Thyroid gland (tissue), 4 donors: ENCODE measurements around the gene ALLC.

Experiments used
- POLR2A ChIP-seq, 2 donors: fragments of 450-650 bp; IDR thresholded peaks; one replicate each; pipeline ENCODE4 v1.6.1; 2017; ENCODE audit warnings: antibody characterized with exemption in 2 of 2, mild to moderate bottlenecking in 2 of 2, moderate library complexity in 1 of 2
- TF ChIP-seq, protein P1 (sequence below), 6 experiments: fragments of 200-600 bp in 3 of 6; fragments of 450-650 bp in 3 of 6; sonication (generic) in 3 of 6; IDR thresholded peaks; one replicate each; pipeline ENCODE4 v1.5.1; 2016 to 2019; ENCODE audit warnings: antibody characterized with exemption in 6 of 6, mild to moderate bottlenecking in 2 of 6, inconsistent platforms in 1 of 6, moderate library complexity in 1 of 6

DNA sequence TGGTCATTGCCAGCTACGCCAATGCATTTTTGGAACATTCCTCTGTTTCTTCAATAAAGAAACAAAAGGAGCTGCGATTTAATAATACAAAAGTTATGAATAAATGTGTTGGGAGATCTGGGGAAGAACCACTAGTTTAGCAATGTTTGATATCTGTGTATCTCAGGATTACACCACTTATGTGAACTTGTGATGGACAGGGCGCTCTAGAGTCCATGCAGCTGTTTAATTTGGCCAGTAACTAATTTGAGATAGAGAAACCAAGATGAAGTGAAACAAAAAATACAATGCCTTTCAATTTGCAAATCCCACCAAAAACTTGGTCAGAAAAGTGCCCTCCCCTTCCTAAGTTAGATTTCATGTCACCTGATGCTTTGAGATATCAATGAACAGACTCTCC lies 38.5 kb downstream of the ALLC start:
- TF ChIP-seq, protein P1, sequence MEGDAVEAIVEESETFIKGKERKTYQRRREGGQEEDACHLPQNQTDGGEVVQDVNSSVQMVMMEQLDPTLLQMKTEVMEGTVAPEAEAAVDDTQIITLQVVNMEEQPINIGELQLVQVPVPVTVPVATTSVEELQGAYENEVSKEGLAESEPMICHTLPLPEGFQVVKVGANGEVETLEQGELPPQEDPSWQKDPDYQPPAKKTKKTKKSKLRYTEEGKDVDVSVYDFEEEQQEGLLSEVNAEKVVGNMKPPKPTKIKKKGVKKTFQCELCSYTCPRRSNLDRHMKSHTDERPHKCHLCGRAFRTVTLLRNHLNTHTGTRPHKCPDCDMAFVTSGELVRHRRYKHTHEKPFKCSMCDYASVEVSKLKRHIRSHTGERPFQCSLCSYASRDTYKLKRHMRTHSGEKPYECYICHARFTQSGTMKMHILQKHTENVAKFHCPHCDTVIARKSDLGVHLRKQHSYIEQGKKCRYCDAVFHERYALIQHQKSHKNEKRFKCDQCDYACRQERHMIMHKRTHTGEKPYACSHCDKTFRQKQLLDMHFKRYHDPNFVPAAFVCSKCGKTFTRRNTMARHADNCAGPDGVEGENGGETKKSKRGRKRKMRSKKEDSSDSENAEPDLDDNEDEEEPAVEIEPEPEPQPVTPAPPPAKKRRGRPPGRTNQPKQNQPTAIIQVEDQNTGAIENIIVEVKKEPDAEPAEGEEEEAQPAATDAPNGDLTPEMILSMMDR (IDR thresholded peaks at IDR 0.05): no peak
- no peak for TF ChIP-seq POLR2A (IDR thresholded peaks at IDR 0.05)
